Measurements from ENCODE around the gene KRT28. TPM values are rescaled to one million over a fixed set of nuclear protein-coding genes. Genes with fewer than 3 reads are reported as not detected.

Gene KRT28
- total RNA-seq, 1 donor from 2014 or later, result not detected

- peaks cover 66% of the 10 kb centered on the region for H3K27me3 ChIP-seq
- no peak for TF ChIP-seq EZH2 (IDR thresholded peaks at IDR 0.05)
- TF ChIP-seq EZH2phosphoT487 (IDR thresholded peaks at IDR 0.05), result no peak
- TF ChIP-seq CTCF (IDR thresholded peaks at IDR 0.05), result no peak
- H3K27ac ChIP-seq, result no peak overlapping the region
- no peaks in the 10 kb centered on the region for H3K9me3 ChIP-seq (ENCODE audit: low read depth)
- peaks cover 3% of the 10 kb centered on the region for H3K4me1 Mint-ChIP-seq
- H3K27me3 Mint-ChIP-seq (ENCODE audit: insufficient read depth, low read depth), result peaks cover 15% of the 10 kb centered on the region
- no peaks in the 10 kb centered on the region for H3F3A ChIP-seq (ENCODE audit: low read depth)
- no peak overlapping the region for H3K4me2 ChIP-seq
- H3K4me1 ChIP-seq, result no peaks in the 10 kb centered on the region
- H3K4me3 ChIP-seq, result no peak overlapping the region
- no peak overlapping the region for H3K4me3 Mint-ChIP-seq
- no peaks in the 10 kb centered on the region for H3K9me3 Mint-ChIP-seq
- H3K27ac Mint-ChIP-seq, result no peak overlapping the region
- H3K36me3 Mint-ChIP-seq, result no peaks in the 10 kb centered on the region
- no peaks in the 10 kb centered on the region for H3K36me3 ChIP-seq
- H2AFZ ChIP-seq (replicated peaks), result no peak overlapping the region
- no peaks in the 10 kb centered on the region for H4K20me1 ChIP-seq (ENCODE audit: low read depth)
- H3K79me2 ChIP-seq (ENCODE audit: low read depth), result no peaks in the 10 kb centered on the region
- H3K9ac ChIP-seq, result no peak overlapping the region
- no peak for DNase-seq (ENCODE audit: low spot score)
Measured at GRCh38 chr17:40800381-40800780, 622 bp upstream of the KRT28 start.

GRCh38 chr17:40796846-40797245 is 2.9 kb downstream of the KRT28 start:
- Mint-ChIP-seq H3K4me3 (no peak overlapping the region), H3K27me3 (ENCODE audit: insufficient read depth, low read depth) (peaks cover 7% of the 10 kb centered on the region), H3K9me3 (no peaks in the 10 kb centered on the region), H3K36me3 (no peaks in the 10 kb centered on the region), H3K27ac (no peak overlapping the region), H3K4me1 (peaks cover 3% of the 10 kb centered on the region)
- Histone ChIP-seq H3K4me2 (no peak overlapping the region), H3K9me3 (ENCODE audit: low read depth) (no peaks in the 10 kb centered on the region), H3K27ac (no peak overlapping the region), H3K79me2 (ENCODE audit: low read depth) (no peaks in the 10 kb centered on the region), H3K4me3 (no peak overlapping the region), H3F3A (ENCODE audit: low read depth) (no peaks in the 10 kb centered on the region), H3K36me3 (no peaks in the 10 kb centered on the region), H3K27me3 (peaks cover 45% of the 10 kb centered on the region), H4K20me1 (ENCODE audit: low read depth) (no peaks in the 10 kb centered on the region), H2AFZ (replicated peaks) (no peak overlapping the region), H3K9ac (no peak overlapping the region), H3K4me1 (no peaks in the 10 kb centered on the region)
- TF ChIP-seq EZH2phosphoT487 (IDR thresholded peaks at IDR 0.05) (no peak), CTCF (IDR thresholded peaks at IDR 0.05) (no peak), EZH2 (IDR thresholded peaks at IDR 0.05) (no peak)
- DNase-seq (ENCODE audit: low spot score), result no peak

GRCh38 chr17:40795019-40795667 is 4.6 kb downstream of the KRT28 start:
- no peak for TF ChIP-seq EZH2 (IDR thresholded peaks at IDR 0.05)
- TF ChIP-seq EZH2phosphoT487 (IDR thresholded peaks at IDR 0.05), result no peak
- no peak for TF ChIP-seq CTCF (IDR thresholded peaks at IDR 0.05)
- Mint-ChIP-seq H3K9me3 (no peaks in the 10 kb centered on the region), H3K27me3 (ENCODE audit: insufficient read depth, low read depth) (peaks cover 7% of the 10 kb centered on the region), H3K4me3 (no peak overlapping the region), H3K36me3 (no peaks in the 10 kb centered on the region), H3K4me1 (peaks cover 3% of the 10 kb centered on the region), H3K27ac (no peak overlapping the region)
- Histone ChIP-seq H3K79me2 (ENCODE audit: low read depth) (no peaks in the 10 kb centered on the region), H3K27ac (no peak overlapping the region), H3K27me3 (peaks cover 28% of the 10 kb centered on the region), H2AFZ (replicated peaks) (no peak overlapping the region), H3K4me1 (no peaks in the 10 kb centered on the region), H4K20me1 (ENCODE audit: low read depth) (no peaks in the 10 kb centered on the region), H3K4me3 (no peak overlapping the region), H3F3A (ENCODE audit: low read depth) (no peaks in the 10 kb centered on the region), H3K9ac (no peak overlapping the region), H3K9me3 (ENCODE audit: low read depth) (no peaks in the 10 kb centered on the region), H3K4me2 (no peak overlapping the region), H3K36me3 (no peaks in the 10 kb centered on the region)
- no peak for DNase-seq (ENCODE audit: low spot score)

Measured in neural progenitor cell (in vitro differentiated cells).